ENCODE measurements around the gene MT1A. TPM values are rescaled to one million over a fixed set of nuclear protein-coding genes. Genes with fewer than 3 reads are reported as not detected.
"Not testable (repeated sequence)": the region's sequence is repeated elsewhere in the genome, so short reads cannot be mapped to it uniquely, and the experiment has no call there.

MT1A gene
- total RNA-seq, 1 experiment from 2014 or later, result 19.4 TPM

GRCh38 chr16:56609463-56609921 is 29.0 kb upstream of the MT1A start:
- DNase-seq (ENCODE audit: extremely low read depth, low read depth), result peak; percentile 69

GRCh38 chr16:56610017-56610608 is 28.4 kb upstream of the MT1A start:
- peak; percentile 54 for DNase-seq (ENCODE audit: extremely low read depth, low read depth)

GRCh38 chr16:56610609-56611111 is 27.8 kb upstream of the MT1A start:
- no peak for DNase-seq (ENCODE audit: extremely low read depth, low read depth)

GRCh38 chr16:56611281-56611833 is 27.1 kb upstream of the MT1A start:
- DNase-seq (ENCODE audit: extremely low read depth, low read depth), result no peak

- no peak for DNase-seq (ENCODE audit: extremely low read depth, low read depth)
Observed at GRCh38 chr16:56613706-56614105, 24.8 kb upstream of the MT1A start.

- DNase-seq (ENCODE audit: extremely low read depth, low read depth), result no peak
Observed at GRCh38 chr16:56614549-56614991, 23.9 kb upstream of the MT1A start.

- DNase-seq (ENCODE audit: extremely low read depth, low read depth), result no peak
Observed at GRCh38 chr16:56615353-56615752, 23.1 kb upstream of the MT1A start.

GRCh38 chr16:56616608-56617211 is 21.8 kb upstream of the MT1A start:
- no peak for DNase-seq (ENCODE audit: extremely low read depth, low read depth)

- DNase-seq (ENCODE audit: extremely low read depth, low read depth), result no peak
Observed at GRCh38 chr16:56617212-56618085, 21.0 kb upstream of the MT1A start.

GRCh38 chr16:56618138-56618537 is 20.3 kb upstream of the MT1A start:
- no peak for DNase-seq (ENCODE audit: extremely low read depth, low read depth)

- DNase-seq (ENCODE audit: extremely low read depth, low read depth), result no peak
Observed at GRCh38 chr16:56620339-56620897, 18.0 kb upstream of the MT1A start.

- DNase-seq (ENCODE audit: extremely low read depth, low read depth), result not testable (repeated sequence)
Observed at GRCh38 chr16:56621665-56622445, 16.6 kb upstream of the MT1A start.

- not testable (repeated sequence) for DNase-seq (ENCODE audit: extremely low read depth, low read depth)
Observed at GRCh38 chr16:56623184-56623583, 15.3 kb upstream of the MT1A start.

GRCh38 chr16:56623637-56624036 is 14.8 kb upstream of the MT1A start:
- DNase-seq (ENCODE audit: extremely low read depth, low read depth), result no peak

GRCh38 chr16:56625140-56625942 is 13.1 kb upstream of the MT1A start, which contains the start of gene MT1E:
TSS of gene MT1E (plus strand) at chr16:56625781. CDS start at chr16:56625852, 71 bp downstream.
- no peak for DNase-seq (ENCODE audit: extremely low read depth, low read depth)

GRCh38 chr16:56625943-56626654 is 12.4 kb upstream of the MT1A start:
- DNase-seq (ENCODE audit: extremely low read depth, low read depth), result no peak

GRCh38 chr16:56626685-56627084 is 11.8 kb upstream of the MT1A start:
- DNase-seq (ENCODE audit: extremely low read depth, low read depth), result no peak
